Globus pallidus (tissue), 1 donor: ENCODE measurements around the gene STN1.
A peak's percentile ranks its signal among the peaks of the same experiment; 100 is the strongest.
"Not testable (repeated sequence)": the region's sequence is repeated elsewhere in the genome, so short reads cannot be mapped to it uniquely, and the experiment has no call there.

Experiments used
- DNase-seq: peaks from one replicate; pipeline ENCODE4 v3.0.0-alpha.2; 2015; ENCODE audit warnings: low spot score

Gene STN1

GRCh38 chr10:103861505-103861904 lies 56.5 kb downstream of the STN1 start:
- DNase-seq: no peak

GRCh38 chr10:103859161-103860086 lies 58.6 kb downstream of the STN1 start:
- peak; percentile 80 for DNase-seq

GRCh38 chr10:103858360-103858759 lies 59.6 kb downstream of the STN1 start:
- DNase-seq: no peak

GRCh38 chr10:103856797-103857170 lies 61.2 kb downstream of the STN1 start:
- no peak for DNase-seq

GRCh38 chr10:103855852-103856796 lies 61.9 kb downstream of the STN1 start:
- no peak for DNase-seq

GRCh38 chr10:103855424-103855823 lies 62.6 kb downstream of the STN1 start, which contains the start of gene SH3PXD2A:
Gene SH3PXD2A, minus strand, starts transcription at chr10:103855576. Its CDS starts 310 bp downstream, at chr10:103855266.
- no peak for DNase-seq

- no peak for DNase-seq
These were observed 63.1 kb downstream of the STN1 start for GRCh38 chr10:103854686-103855391.

- DNase-seq: no peak
These were observed 63.7 kb downstream of the STN1 start for GRCh38 chr10:103854265-103854685.

- DNase-seq: no peak
These were observed 64.3 kb downstream of the STN1 start for GRCh38 chr10:103853428-103854264.

GRCh38 chr10:103852856-103853255 lies 65.1 kb downstream of the STN1 start:
- no peak for DNase-seq

- DNase-seq: no peak
These were observed 65.7 kb downstream of the STN1 start for GRCh38 chr10:103852189-103852711.

GRCh38 chr10:103851261-103851660 lies 66.7 kb downstream of the STN1 start:
- DNase-seq: no peak

- no peak for DNase-seq
These were observed 67.5 kb downstream of the STN1 start for GRCh38 chr10:103850572-103850895.

- DNase-seq: no peak
These were observed 68.0 kb downstream of the STN1 start for GRCh38 chr10:103849880-103850571.

- DNase-seq: no peak
These were observed 68.6 kb downstream of the STN1 start for GRCh38 chr10:103849212-103849877.

GRCh38 chr10:103847909-103848468 lies 70.0 kb downstream of the STN1 start:
- DNase-seq: no peak

- DNase-seq: no peak
These were observed 70.6 kb downstream of the STN1 start for GRCh38 chr10:103847346-103847745.

GRCh38 chr10:103845972-103846371 lies 72.0 kb downstream of the STN1 start:
- DNase-seq: no peak

GRCh38 chr10:103845346-103845745 lies 72.6 kb downstream of the STN1 start:
- not testable (repeated sequence) for DNase-seq
